Type B pancreatic cell (in vitro differentiated cells): Measurements from ENCODE around the gene TP73. TPM values are rescaled to one million over a fixed set of nuclear protein-coding genes. Genes with fewer than 3 reads are reported as not detected.
A peak's percentile ranks its signal among the peaks of the same experiment; 100 is the strongest.

Experiments
- DNase-seq: peaks from one replicate; pipeline ENCODE4 v3.0.0; 2021; ENCODE audit warnings: mixed read lengths; ENCODE audit not compliant: unreplicated experiment; ENCODE audit errors: extremely low spot score
- H3K27ac Mint-ChIP-seq: 2 replicates; pipeline ENCODE4 v1.8.0; 2021; ENCODE audit warnings: mild to moderate bottlenecking, mixed read lengths
- H3K27me3 Mint-ChIP-seq: 2 replicates; pipeline ENCODE4 v1.8.0; 2021; ENCODE audit warnings: mixed read lengths
- H3K36me3 Mint-ChIP-seq: 2 replicates; pipeline ENCODE4 v1.8.0; 2021; ENCODE audit warnings: mixed read lengths
- H3K4me1 Mint-ChIP-seq: one replicate; pipeline ENCODE4 v1.8.0; 2021; ENCODE audit warnings: mixed read lengths; ENCODE audit not compliant: unreplicated experiment
- H3K4me3 Mint-ChIP-seq: 2 replicates; pipeline ENCODE4 v1.8.0; 2021; ENCODE audit warnings: mild to moderate bottlenecking, mixed read lengths
- H3K9me3 Mint-ChIP-seq: 2 replicates; pipeline ENCODE4 v1.8.0; 2021; ENCODE audit warnings: mixed read lengths
- CTCF ChIP-seq: fragments of 200-600 bp; sonication (generic); conservative IDR thresholded peaks from 2 replicates; pipeline ENCODE4 v1.5.0; 2021; ENCODE audit warnings: antibody characterized with exemption, mild to moderate bottlenecking
- total RNA-seq: library from RNA; stranded (reverse); gene quantifications from 2 replicates; pipeline ENCODE4 v1.2.1, GENCODE V29; 2021; ENCODE audit warnings: low replicate concordance

The TP73 gene
- total RNA-seq, 1 donor from 2014 or later = 1.6 TPM

- Mint-ChIP-seq H3K4me3 (no peak overlapping the region), H3K27me3 (peaks cover 13% of the 10 kb centered on the region), H3K36me3 (no peaks in the 10 kb centered on the region), H3K4me1 (peaks cover 4% of the 10 kb centered on the region), H3K27ac (no peak overlapping the region), H3K9me3 (no peaks in the 10 kb centered on the region)
- TF ChIP-seq CTCF = no peak
- no peak for DNase-seq
Measured at GRCh38 chr1:3691421-3692204, 39.3 kb downstream of the TP73 start.

GRCh38 chr1:3692598-3692997 lies 40.3 kb downstream of the TP73 start:
- Mint-ChIP-seq H3K36me3 (no peaks in the 10 kb centered on the region), H3K9me3 (no peaks in the 10 kb centered on the region), H3K27ac (no peak overlapping the region), H3K27me3 (peaks cover 16% of the 10 kb centered on the region), H3K4me3 (no peak overlapping the region), H3K4me1 (peaks cover 4% of the 10 kb centered on the region)
- TF ChIP-seq CTCF = no peak
- no peak for DNase-seq

GRCh38 chr1:3693321-3693720 lies 41.0 kb downstream of the TP73 start:
- DNase-seq = no peak
- Mint-ChIP-seq H3K4me1 (peaks cover 6% of the 10 kb centered on the region), H3K27me3 (peaks cover 19% of the 10 kb centered on the region), H3K27ac (no peak overlapping the region), H3K4me3 (no peak overlapping the region), H3K9me3 (no peaks in the 10 kb centered on the region), H3K36me3 (no peaks in the 10 kb centered on the region)
- TF ChIP-seq CTCF = no peak

- H3K27me3 Mint-ChIP-seq = peaks cover 29% of the 10 kb centered on the region
- TF ChIP-seq CTCF = peak; percentile 84
Measured at GRCh38 chr1:3695326-3696217, 43.3 kb downstream of the TP73 start.

GRCh38 chr1:3696689-3697088 lies 44.4 kb downstream of the TP73 start:
- no peak for DNase-seq
- H3K9me3 Mint-ChIP-seq = no peaks in the 10 kb centered on the region
- peaks cover 28% of the 10 kb centered on the region for H3K27me3 Mint-ChIP-seq
- H3K36me3 Mint-ChIP-seq = no peaks in the 10 kb centered on the region
- H3K27ac Mint-ChIP-seq = no peak overlapping the region
- H3K4me1 Mint-ChIP-seq = peaks cover 5% of the 10 kb centered on the region
- no peak for TF ChIP-seq CTCF
- H3K4me3 Mint-ChIP-seq = no peak overlapping the region

More at GRCh38 chr1:3695326-3696217, 43.3 kb downstream of the TP73 start:
- DNase-seq = no peak
- Mint-ChIP-seq H3K27ac (no peak overlapping the region), H3K4me3 (peak overlapping the region; percentile 45), H3K4me1 (peaks cover 5% of the 10 kb centered on the region), H3K36me3 (no peaks in the 10 kb centered on the region), H3K9me3 (no peaks in the 10 kb centered on the region)
